Cardiac muscle cell (in vitro differentiated cells and primary cell): ENCODE results near the gene TAF8. TPM values are rescaled to one million over a fixed set of nuclear protein-coding genes. Genes with fewer than 3 reads are reported as not detected.

Experiments
- DNase-seq, 2 donors: peaks; one replicate each; pipeline versions ENCODE4 v3.0.0 to v3.0.0-alpha.2; 2010 to 2017; ENCODE audit warnings: low read depth in 1 of 2, low spot score in 1 of 2
- H3K27ac ChIP-seq: fragments of 200-600 bp; sonication (generic); 2 replicates; pipeline ENCODE4 v1.5.1; 2016
- H3K27me3 ChIP-seq: fragments of 200-600 bp; sonication (generic); 2 replicates; pipeline ENCODE4 v1.6.0; 2016; ENCODE audit warnings: control low read depth
- H3K36me3 ChIP-seq: fragments of 200-600 bp; sonication (generic); 2 replicates; pipeline ENCODE4 v1.5.1; 2016; ENCODE audit warnings: control low read depth
- H3K4me1 ChIP-seq: fragments of 200-600 bp; sonication (generic); 2 replicates; pipeline ENCODE4 v1.8.1; 2017; ENCODE audit warnings: low read depth, mild to moderate bottlenecking, mixed run types
- H3K4me3 ChIP-seq: fragments of 200-600 bp; sonication (generic); 2 replicates; pipeline ENCODE4 v1.5.1; 2016; ENCODE audit warnings: mild to moderate bottlenecking
- H3K9me3 ChIP-seq: fragments of 200-600 bp; sonication (generic); 2 replicates; pipeline ENCODE4 v1.5.1; 2017; ENCODE audit warnings: low read depth, mild to moderate bottlenecking, control low read depth
- CTCF ChIP-seq: IDR thresholded peaks from 2 replicates; pipeline ENCODE4 v1.5.1; 2012; ENCODE audit warnings: low read depth, mild to moderate bottlenecking, low read length
- polyA plus RNA-seq: library from polyadenylated mRNA; unstranded; fragments of >200 nt; fragmentation: Nextera tagmentation; extraction: Ambion mirVana; gene quantifications from 2 replicates; pipeline ENCODE4 v1.2.1, GENCODE V29; 2016
- total RNA-seq: library from RNA; depleted of rRNA; stranded (reverse); fragments of >200 nt; gene quantifications from 2 replicates; pipeline ENCODE4 v1.2.3, GENCODE V29; 2016

TAF8 gene
- total and polyA plus RNA-seq, 2 experiments from 2014 or later: 18.3 to 31.6 TPM

- Histone ChIP-seq H3K36me3 (no peaks in the 10 kb centered on the region), H3K27me3 (no peaks in the 10 kb centered on the region), H3K4me3 (no peak overlapping the region), H3K4me1 (no peaks in the 10 kb centered on the region), H3K27ac (no peak overlapping the region), H3K9me3 (no peaks in the 10 kb centered on the region)
- DNase-seq: no peak
- no peak for TF ChIP-seq CTCF
Measured at GRCh38 chr6:42112351-42112750, 62.0 kb downstream of the TAF8 start.

GRCh38 chr6:42113936-42114636 is 63.8 kb downstream of the TAF8 start:
- H3K9me3 ChIP-seq: no peaks in the 10 kb centered on the region
- no peaks in the 10 kb centered on the region for H3K36me3 ChIP-seq
- no peak for TF ChIP-seq CTCF
- DNase-seq: no peak
- H3K4me3 ChIP-seq: no peak overlapping the region
- no peaks in the 10 kb centered on the region for H3K4me1 ChIP-seq
- H3K27ac ChIP-seq: no peak overlapping the region
- H3K27me3 ChIP-seq: no peaks in the 10 kb centered on the region

GRCh38 chr6:42117843-42118161 is 67.5 kb downstream of the TAF8 start:
- Histone ChIP-seq H3K27me3 (no peaks in the 10 kb centered on the region), H3K4me1 (no peaks in the 10 kb centered on the region), H3K36me3 (no peaks in the 10 kb centered on the region), H3K27ac (peak overlapping the region; percentile 48), H3K9me3 (no peaks in the 10 kb centered on the region), H3K4me3 (no peak overlapping the region)
- no peak for DNase-seq
- TF ChIP-seq CTCF: no peak

DNA sequence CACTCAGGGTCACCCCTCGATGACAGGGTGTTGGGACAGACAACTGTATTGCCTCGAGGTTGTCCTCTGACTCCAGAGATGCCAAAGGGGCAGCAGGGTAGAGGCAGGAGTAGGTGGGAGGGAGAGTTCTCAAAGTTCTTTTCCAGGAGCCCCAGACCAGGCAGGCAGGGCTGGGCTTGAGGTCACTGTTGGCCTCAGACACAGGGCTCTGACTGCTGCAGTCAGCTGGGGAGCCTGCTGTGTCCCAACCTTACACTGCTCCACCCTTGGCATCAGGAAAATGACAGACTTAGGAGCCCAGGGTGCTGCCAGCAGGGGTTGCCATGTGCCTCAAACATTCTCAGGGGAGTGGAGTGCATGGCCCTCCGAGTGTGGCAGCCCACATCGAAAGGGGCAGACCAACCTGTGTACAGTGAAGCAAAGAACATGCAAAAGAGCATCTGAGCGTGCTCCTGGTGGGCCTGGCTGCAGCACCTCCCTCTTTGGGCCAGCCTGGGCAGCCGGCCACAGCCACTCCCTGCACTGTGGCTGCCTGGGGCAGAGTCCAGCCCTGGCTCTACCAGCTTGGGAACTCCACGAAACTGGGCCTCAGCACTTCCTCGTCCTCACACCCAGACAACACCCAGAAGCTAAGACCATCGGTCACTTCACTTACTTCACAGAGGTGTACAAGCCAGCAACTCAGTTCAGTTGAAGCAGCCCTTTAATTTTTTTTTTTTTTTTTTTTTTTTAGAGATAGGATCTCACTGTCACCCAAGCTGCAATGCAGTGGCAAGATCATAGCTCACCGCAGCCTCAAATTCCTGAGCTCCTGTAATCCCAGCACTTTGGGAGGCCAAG is 68.1 kb downstream of the TAF8 start:
- no peaks in the 10 kb centered on the region for H3K27me3 ChIP-seq
- H3K36me3 ChIP-seq: no peaks in the 10 kb centered on the region
- peak overlapping the region; percentile 48 for H3K27ac ChIP-seq
- DNase-seq: peak in 1 of 2 donors; percentile 36
- no peak for TF ChIP-seq CTCF
- no peaks in the 10 kb centered on the region for H3K9me3 ChIP-seq
- no peak overlapping the region for H3K4me3 ChIP-seq
- H3K4me1 ChIP-seq: no peaks in the 10 kb centered on the region

DNA sequence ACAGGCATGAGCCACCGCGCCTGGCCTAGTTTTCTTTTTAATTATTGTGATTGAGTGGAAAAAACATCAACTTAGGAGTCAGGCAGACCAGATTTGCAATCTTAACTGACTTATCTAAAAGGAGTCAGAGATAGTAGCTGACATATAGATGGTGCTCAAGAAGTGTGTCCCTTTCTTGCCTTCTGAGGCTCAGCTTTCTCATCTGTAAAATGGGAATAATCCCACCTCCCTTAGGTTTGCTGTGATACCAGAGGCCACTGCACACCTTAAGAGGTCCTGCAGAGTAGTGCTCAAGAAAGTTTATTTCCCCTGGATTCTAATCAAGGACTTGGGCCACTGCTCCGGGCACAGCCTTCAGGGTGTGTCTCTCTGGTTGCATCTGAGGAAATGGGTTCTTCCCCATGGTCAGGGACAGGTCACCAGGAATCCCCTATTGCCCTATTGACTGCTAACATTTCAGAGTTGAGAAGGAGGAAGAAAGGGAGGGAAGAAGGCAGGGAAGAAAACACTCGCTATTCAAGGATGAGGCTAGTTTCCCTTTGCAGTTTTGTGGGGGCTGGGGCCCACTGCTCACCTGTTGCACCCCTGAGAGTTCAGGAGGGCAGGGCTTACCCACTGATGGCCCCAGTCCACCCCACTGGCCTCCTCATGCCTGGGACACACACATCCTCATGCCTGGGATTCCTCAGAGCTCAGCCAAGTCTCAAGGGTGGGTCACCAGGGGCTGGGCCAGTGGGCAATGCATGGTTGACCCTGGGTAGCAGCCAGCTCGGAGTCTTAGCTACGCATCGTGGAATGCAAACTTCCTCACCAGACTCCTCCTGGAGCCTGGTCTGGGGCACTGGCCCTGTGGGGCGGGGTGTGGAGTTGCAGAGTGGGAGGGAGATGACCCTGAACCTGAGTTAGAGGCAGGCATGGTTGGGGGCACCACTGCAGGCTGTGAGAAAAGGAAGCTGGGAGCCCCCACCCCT is 70.9 kb downstream of the TAF8 start:
- no peak for DNase-seq
- TF ChIP-seq CTCF: no peak
- Histone ChIP-seq H3K4me1 (peaks cover 8% of the 10 kb centered on the region), H3K4me3 (no peak overlapping the region), H3K27me3 (no peaks in the 10 kb centered on the region), H3K27ac (no peak overlapping the region), H3K36me3 (no peaks in the 10 kb centered on the region), H3K9me3 (no peaks in the 10 kb centered on the region)
